ENCODE data around the gene HSPA8.
A peak's percentile ranks its signal among the peaks of the same experiment; 100 is the strongest.
"Not testable (repeated sequence)": the region's sequence is repeated elsewhere in the genome, so short reads cannot be mapped to it uniquely, and the experiment has no call there.

Gene HSPA8

GRCh38 chr11:123061403-123062157 lies at the start of gene HSPA8:
HSPA8 (minus strand) TSS chr11:123062136; CDS start chr11:123061324, 812 bp downstream.
- DNase-seq: peak; percentile 74

- DNase-seq: peak; percentile 66
Observed at GRCh38 chr11:123111465-123111864, 49.5 kb upstream of the HSPA8 start.

- no peak for DNase-seq
Observed at GRCh38 chr11:123110397-123110796, 48.5 kb upstream of the HSPA8 start.

- no peak for DNase-seq
Observed at GRCh38 chr11:123107945-123108495, 46.1 kb upstream of the HSPA8 start.

GRCh38 chr11:123104697-123105096 lies 42.8 kb upstream of the HSPA8 start:
- no peak for DNase-seq

GRCh38 chr11:123103326-123103980 lies 41.5 kb upstream of the HSPA8 start:
- peak; percentile 65 for DNase-seq

GRCh38 chr11:123100379-123101085 lies 38.6 kb upstream of the HSPA8 start:
- DNase-seq: no peak

GRCh38 chr11:123098990-123099389 lies 37.1 kb upstream of the HSPA8 start:
- DNase-seq: no peak

- no peak for DNase-seq
Observed at GRCh38 chr11:123093739-123094138, 31.8 kb upstream of the HSPA8 start.

- no peak for DNase-seq
Observed at GRCh38 chr11:123091506-123091905, 29.6 kb upstream of the HSPA8 start.

GRCh38 chr11:123090168-123090567 lies 28.2 kb upstream of the HSPA8 start:
- DNase-seq: not testable (repeated sequence)

- DNase-seq: not testable (repeated sequence)
Observed at GRCh38 chr11:123088896-123089295, 27.0 kb upstream of the HSPA8 start.

- peak; percentile 75 for DNase-seq
Observed at GRCh38 chr11:123087657-123088056, 25.7 kb upstream of the HSPA8 start.

GRCh38 chr11:123086305-123086704 lies 24.4 kb upstream of the HSPA8 start:
- DNase-seq: peak; percentile 42

- no peak for DNase-seq
Observed at GRCh38 chr11:123085497-123085896, 23.6 kb upstream of the HSPA8 start.

- DNase-seq: no peak
Observed at GRCh38 chr11:123084454-123084853, 22.5 kb upstream of the HSPA8 start.

- peak; percentile 92 for DNase-seq
Observed at GRCh38 chr11:123083623-123084029, 21.7 kb upstream of the HSPA8 start.

- no peak for DNase-seq
Observed at GRCh38 chr11:123082977-123083376, 21.0 kb upstream of the HSPA8 start.

- DNase-seq: peak; percentile 58
Observed at GRCh38 chr11:123080015-123080414, 18.1 kb upstream of the HSPA8 start.

- DNase-seq: no peak
Observed at GRCh38 chr11:123076484-123076883, 14.5 kb upstream of the HSPA8 start.

- no peak for DNase-seq
Observed at GRCh38 chr11:123073343-123074057, 11.6 kb upstream of the HSPA8 start.

GRCh38 chr11:123072762-123073161 lies 10.8 kb upstream of the HSPA8 start:
- no peak for DNase-seq

GRCh38 chr11:123072332-123072761 lies 10.4 kb upstream of the HSPA8 start:
- no peak for DNase-seq

Measured in CD4-positive, alpha-beta T cell treated with Interleukin-4 for 4 hours (primary cell).